Fibroblast of mammary gland (primary cell): ENCODE results near the gene FLVCR1.

Experiments
- DNase-seq: peaks from one replicate; pipeline ENCODE4 v3.0.0-alpha.2; 2010; ENCODE audit warnings: low read depth
- H3K4me3 ChIP-seq: 2 replicates; pipeline ENCODE4 v1.5.1; 2011; ENCODE audit warnings: low read depth, mild to moderate bottlenecking, low read length, moderate library complexity; ENCODE audit not compliant: control insufficient read depth
- TF ChIP-seq, protein P1 (sequence below): conservative IDR thresholded peaks from 2 replicates; pipeline ENCODE4 v1.5.1; 2011; ENCODE audit warnings: low read depth, low read length, inconsistent platforms; ENCODE audit not compliant: control insufficient read depth, insufficient read depth

FLVCR1 gene

DNA sequence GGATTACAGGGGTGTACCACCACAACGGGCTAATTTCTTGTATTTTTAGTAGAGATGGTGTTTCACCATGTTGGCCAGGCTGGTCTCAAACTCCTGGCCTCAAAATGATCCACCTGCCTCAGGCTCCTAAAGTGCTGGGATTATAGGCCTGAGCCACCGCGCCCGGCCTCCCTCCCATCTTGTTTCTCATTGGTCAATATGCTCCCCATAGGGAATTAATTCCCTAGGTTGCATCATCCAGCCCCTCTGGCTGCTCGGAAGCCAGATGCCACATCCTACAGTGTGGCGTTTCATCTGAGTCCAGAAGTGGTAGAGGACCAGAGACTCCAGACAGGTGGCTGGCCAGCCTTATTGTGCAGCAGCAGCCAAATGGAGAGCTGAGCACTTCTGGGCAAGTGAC, 80.8 kb downstream of the FLVCR1 start:
- DNase-seq: no peak
- TF ChIP-seq, protein P1, sequence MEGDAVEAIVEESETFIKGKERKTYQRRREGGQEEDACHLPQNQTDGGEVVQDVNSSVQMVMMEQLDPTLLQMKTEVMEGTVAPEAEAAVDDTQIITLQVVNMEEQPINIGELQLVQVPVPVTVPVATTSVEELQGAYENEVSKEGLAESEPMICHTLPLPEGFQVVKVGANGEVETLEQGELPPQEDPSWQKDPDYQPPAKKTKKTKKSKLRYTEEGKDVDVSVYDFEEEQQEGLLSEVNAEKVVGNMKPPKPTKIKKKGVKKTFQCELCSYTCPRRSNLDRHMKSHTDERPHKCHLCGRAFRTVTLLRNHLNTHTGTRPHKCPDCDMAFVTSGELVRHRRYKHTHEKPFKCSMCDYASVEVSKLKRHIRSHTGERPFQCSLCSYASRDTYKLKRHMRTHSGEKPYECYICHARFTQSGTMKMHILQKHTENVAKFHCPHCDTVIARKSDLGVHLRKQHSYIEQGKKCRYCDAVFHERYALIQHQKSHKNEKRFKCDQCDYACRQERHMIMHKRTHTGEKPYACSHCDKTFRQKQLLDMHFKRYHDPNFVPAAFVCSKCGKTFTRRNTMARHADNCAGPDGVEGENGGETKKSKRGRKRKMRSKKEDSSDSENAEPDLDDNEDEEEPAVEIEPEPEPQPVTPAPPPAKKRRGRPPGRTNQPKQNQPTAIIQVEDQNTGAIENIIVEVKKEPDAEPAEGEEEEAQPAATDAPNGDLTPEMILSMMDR: no peak
- no peak overlapping the region for H3K4me3 ChIP-seq

DNA sequence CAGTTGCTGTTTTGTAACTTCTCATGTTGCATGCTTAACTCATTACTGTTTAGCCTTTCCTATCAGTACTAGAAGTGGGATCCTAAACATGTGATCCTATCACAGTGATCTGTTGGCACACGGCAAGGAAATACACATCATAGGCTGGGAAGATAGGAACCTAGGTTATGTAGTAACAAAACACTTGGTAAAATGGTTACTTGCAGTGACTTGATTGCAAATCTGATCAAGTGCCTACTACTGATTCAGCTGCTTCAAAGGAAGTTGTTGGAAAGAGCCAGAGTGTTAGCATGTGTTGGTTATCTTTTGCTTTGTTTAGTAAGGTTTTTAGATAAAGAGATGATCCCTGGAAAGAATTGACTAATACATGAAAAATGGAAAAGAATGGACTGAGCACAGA, 83.4 kb downstream of the FLVCR1 start:
- TF ChIP-seq, protein P1: no peak
- no peak overlapping the region for H3K4me3 ChIP-seq
- no peak for DNase-seq

DNA sequence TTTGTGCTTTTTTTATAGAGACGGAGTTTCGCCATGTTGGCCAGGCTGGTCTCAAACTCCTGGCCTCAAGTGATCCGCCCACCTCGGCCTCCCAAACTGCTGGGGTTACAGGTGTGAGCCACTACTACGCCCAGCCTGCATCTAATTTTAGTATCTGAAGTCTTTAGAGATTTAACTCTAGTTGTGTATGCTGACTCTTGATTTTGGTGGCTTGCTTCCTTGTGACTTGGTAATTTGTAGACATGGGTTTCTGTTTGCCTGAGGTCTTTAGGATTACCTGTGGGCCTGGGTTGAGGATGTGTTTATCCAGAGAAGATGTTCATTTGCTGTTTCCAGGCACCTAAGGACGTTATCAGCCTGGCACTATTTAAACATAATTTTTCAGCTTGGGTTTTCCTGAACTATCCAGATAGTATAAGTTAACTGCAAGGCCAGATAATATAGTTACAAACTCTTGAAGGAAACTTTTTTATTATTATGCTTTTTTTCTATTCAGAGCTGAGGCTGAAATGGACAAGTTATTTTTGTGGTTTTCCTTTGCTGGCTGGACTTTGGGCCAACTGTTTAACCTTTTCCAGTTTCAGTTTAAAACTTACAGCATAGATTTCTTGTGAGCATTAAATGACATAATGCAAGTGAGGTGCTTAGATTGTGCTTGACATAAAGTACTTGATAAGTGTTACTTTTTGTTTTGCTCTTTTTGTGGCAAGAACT, 84.8 kb downstream of the FLVCR1 start:
- TF ChIP-seq, protein P1: no peak
- DNase-seq: no peak
- no peak overlapping the region for H3K4me3 ChIP-seq

DNA sequence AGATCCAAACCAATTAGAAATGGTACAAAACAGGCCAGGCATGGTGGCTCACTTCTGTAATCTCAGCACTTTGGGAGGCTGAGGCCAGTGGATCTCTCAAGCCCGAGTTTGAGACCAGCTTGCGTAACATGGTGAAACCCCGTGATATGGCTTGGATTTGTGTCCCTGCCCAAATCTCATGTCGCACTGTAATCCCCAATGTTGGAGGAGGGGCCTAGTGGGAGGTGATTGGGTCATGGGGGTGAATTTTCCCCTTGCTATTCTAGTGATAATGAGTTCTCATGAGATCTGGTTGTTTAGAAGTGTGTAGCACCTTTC, 85.3 kb downstream of the FLVCR1 start:
- DNase-seq: no peak
- TF ChIP-seq, protein P1: no peak
- H3K4me3 ChIP-seq: no peak overlapping the region

DNA sequence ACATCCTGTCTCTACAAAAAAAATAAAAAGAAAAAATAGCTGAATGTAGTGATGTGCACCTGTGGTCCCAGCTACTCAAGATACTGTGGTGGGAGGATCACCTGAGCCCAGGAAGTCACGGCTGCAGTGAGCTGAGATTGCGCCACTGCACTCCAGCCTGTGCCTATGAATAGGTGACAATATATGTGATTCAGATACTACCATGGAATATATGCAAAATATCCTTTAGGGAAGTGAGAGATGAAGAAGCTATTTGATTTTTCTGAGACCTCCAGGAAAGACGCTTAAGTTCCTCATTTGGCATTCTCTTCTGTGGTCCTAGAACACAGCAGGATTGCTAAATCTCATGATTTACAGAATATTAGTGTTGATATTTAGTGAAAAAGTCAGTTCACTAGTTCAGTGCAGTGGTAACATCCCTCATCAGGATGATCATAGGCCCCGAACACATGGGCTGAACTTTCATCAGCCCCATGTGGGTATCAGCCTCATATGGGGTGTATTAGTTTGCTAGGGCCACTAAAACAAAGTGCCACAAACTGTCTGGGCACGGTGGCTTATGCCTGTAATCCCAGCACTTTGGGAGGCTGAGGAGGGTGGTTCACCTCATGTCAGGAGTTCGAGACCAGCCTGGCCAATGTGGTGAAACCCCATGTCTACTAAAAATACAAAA, 86.3 kb downstream of the FLVCR1 start:
- no peak for DNase-seq
- H3K4me3 ChIP-seq: no peak overlapping the region
- TF ChIP-seq, protein P1: no peak

DNA sequence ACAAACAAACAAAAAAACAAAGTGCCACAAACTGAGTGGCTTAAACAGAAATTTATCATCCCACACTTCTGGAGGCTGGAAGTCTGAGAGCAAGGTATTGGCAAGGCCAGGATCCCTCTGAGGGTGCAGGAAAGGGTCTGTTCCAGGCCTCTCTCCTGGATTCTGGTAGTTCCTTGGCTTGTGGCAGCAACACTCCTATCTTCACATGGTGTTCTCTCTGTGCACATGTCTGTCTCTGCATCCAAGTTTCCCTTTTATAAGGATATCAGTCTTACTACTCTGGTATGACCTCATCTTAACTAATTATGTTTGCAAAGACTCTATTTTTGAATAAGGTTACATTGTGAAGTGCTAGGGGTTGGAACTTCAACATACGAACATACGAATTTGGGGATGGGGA, 87.0 kb downstream of the FLVCR1 start:
- TF ChIP-seq, protein P1: no peak
- DNase-seq: no peak

More for the DNA sequence above, 87.0 kb downstream of the FLVCR1 start:
- H3K4me3 ChIP-seq: no peak overlapping the region
